ENCODE data around the gene CCSER1. TPM values are rescaled to one million over a fixed set of nuclear protein-coding genes. Genes with fewer than 3 reads are reported as not detected.
A peak's percentile ranks its signal among the peaks of the same experiment; 100 is the strongest.
"Not testable (repeated sequence)": the region's sequence is repeated elsewhere in the genome, so short reads cannot be mapped to it uniquely, and the experiment has no call there.

CCSER1 gene
- total RNA-seq, 1 experiment from 2014 or later, result 0.63 TPM

DNA sequence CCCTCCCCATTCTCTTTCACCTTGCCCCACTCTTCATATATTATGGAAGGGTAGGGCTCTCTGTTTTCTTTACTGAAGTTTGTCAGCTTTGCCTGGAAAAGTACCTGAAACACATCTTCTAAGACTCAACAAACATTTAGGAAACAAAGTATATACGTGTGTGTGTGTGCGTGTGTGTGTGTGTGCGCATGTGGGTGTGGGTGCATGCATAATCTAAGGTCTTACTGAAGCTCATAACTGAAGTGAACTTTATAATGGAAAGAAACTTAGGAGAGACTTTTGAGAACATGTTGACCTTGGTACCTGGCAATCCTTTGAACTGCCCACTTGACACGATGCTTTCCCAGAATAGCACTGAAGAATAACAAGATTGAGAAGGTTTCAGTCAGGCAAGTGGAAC, 1190.2 kb downstream of the CCSER1 start:
- intact Hi-C loops (cut with micrococcal nuclease), result no loop called here
- H3K4me3 Mint-ChIP-seq (ENCODE audit: unreplicated experiment), result no peak overlapping the region
- CTCF ChIA-PET, result interaction anchor here (0.6 kb wide), 1 partner anchor 423 kb away, joined by 3 read pairs; no protein-coding TSS in a partner anchor

DNA sequence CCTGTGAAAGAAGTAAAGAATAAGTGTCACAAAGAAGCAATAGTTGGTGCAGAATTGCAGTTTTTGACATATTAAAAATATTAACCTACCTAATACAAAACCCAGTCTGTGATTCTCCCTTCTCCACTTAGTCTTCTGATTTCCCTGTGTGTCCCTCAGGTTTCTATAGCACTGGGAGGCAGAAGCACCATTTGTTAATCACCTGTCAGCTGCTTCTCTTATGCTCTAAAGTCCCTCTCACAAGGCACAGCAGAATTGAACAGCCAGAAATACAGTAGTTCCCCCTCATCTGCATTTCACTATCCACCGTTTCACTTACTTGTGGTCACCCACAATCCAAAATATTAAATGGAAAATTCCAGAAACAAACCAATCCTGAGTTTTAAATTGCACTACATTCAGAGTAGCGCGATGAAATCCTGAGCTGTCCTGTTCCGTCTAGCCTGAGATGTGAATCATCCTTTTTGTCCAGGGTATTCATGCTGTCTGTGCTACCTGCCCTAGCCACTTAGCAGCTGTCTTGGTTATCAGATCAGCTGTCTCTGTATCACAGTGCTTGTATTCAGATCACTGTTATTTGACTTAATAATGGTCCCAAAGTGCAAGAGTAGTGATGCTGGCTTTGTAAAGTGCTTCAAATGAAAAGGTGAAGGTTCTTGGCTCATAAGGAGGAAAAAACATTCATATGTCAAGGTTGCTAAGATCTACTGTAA, 1192.5 kb downstream of the CCSER1 start:
- no peak overlapping the region for H3K27ac Mint-ChIP-seq (ENCODE audit: low read depth, unreplicated experiment)
- TF ChIP-seq, protein P1, sequence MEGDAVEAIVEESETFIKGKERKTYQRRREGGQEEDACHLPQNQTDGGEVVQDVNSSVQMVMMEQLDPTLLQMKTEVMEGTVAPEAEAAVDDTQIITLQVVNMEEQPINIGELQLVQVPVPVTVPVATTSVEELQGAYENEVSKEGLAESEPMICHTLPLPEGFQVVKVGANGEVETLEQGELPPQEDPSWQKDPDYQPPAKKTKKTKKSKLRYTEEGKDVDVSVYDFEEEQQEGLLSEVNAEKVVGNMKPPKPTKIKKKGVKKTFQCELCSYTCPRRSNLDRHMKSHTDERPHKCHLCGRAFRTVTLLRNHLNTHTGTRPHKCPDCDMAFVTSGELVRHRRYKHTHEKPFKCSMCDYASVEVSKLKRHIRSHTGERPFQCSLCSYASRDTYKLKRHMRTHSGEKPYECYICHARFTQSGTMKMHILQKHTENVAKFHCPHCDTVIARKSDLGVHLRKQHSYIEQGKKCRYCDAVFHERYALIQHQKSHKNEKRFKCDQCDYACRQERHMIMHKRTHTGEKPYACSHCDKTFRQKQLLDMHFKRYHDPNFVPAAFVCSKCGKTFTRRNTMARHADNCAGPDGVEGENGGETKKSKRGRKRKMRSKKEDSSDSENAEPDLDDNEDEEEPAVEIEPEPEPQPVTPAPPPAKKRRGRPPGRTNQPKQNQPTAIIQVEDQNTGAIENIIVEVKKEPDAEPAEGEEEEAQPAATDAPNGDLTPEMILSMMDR (IDR thresholded peaks at IDR 0.05; ENCODE audit: unreplicated experiment), result no peak
- no peaks in the 10 kb centered on the region for H3K9me3 Mint-ChIP-seq (ENCODE audit: unreplicated experiment)
- H3K4me3 Mint-ChIP-seq (ENCODE audit: unreplicated experiment), result no peak overlapping the region
- BruUV-seq (replicated peaks), result no TSS peak
- H3K4me1 Mint-ChIP-seq (ENCODE audit: insufficient read depth, unreplicated experiment), result peaks cover 6% of the 10 kb centered on the region
- H3K36me3 Mint-ChIP-seq (ENCODE audit: insufficient read depth, unreplicated experiment), result no peaks in the 10 kb centered on the region
- ChIA-PET POLR2A (no interaction called here), CTCF (no interaction called here)
- intact Hi-C loops (cut with micrococcal nuclease), result no loop called here
- no peak for DNase-seq (ENCODE audit: unreplicated experiment)
- no peaks in the 10 kb centered on the region for H3K27me3 Mint-ChIP-seq (ENCODE audit: insufficient read depth, unreplicated experiment)

More for the DNA sequence above, 1190.2 kb downstream of the CCSER1 start:
- no TSS peak for BruUV-seq (replicated peaks)
- no peaks in the 10 kb centered on the region for H3K9me3 Mint-ChIP-seq (ENCODE audit: unreplicated experiment)
- no peak overlapping the region for H3K27ac Mint-ChIP-seq (ENCODE audit: low read depth, unreplicated experiment)
- POLR2A ChIA-PET, result no interaction called here
- peaks cover 6% of the 10 kb centered on the region for H3K4me1 Mint-ChIP-seq (ENCODE audit: insufficient read depth, unreplicated experiment)
- no peaks in the 10 kb centered on the region for H3K36me3 Mint-ChIP-seq (ENCODE audit: insufficient read depth, unreplicated experiment)
- H3K27me3 Mint-ChIP-seq (ENCODE audit: insufficient read depth, unreplicated experiment), result no peaks in the 10 kb centered on the region
- TF ChIP-seq, protein P1 (IDR thresholded peaks at IDR 0.05; ENCODE audit: unreplicated experiment), result no peak
- DNase-seq (ENCODE audit: unreplicated experiment), result no peak

DNA sequence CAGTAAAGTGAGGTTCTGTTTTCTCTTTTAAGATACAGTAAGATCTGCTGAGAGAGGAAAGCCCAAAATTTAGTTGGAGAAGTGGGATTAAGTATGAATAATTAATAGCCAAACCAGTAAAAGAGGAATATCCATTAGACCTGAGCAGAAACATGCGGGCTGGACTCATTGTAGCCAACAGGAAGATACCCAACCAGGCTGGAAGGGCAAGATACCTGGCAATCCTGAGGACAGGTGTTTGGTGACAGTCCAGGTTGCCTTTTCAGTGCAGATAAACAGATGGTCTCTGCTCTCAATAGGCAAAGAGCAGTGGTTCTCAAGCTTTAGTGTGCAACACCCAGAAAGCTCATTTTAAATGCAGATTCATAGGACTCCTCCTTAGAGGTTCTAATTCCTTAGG, 1195.8 kb downstream of the CCSER1 start:
- H3K4me3 Mint-ChIP-seq (ENCODE audit: unreplicated experiment), result no peak overlapping the region
- BruUV-seq (replicated peaks), result no TSS peak

DNA sequence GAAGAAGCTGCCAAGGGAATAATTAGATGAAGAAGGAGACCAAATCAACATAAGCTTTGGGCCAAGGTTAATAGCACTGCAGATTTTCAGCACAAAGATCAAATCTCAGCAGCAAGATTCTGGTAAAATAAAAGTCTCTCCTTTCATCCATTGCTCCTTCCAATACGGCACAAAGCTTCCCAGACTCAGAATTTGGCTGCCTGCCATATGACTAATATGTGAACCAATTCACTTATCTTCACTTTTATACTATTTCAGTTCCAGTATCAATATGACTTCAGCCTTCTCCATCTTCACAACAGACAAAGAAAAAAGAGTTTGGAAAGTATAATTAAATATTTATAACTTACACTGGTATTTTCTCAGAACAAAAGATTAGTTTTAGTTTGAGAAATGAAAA, 1198.3 kb downstream of the CCSER1 start:
- ChIA-PET POLR2A (interaction anchor here (0.9 kb wide), 1 partner anchor 12 kb away, joined by 3 read pairs; no protein-coding TSS in a partner anchor), CTCF (no interaction called here)
- Mint-ChIP-seq H3K27me3 (ENCODE audit: insufficient read depth, unreplicated experiment) (no peaks in the 10 kb centered on the region), H3K9me3 (ENCODE audit: unreplicated experiment) (peaks cover 10% of the 10 kb centered on the region), H3K4me3 (ENCODE audit: unreplicated experiment) (no peak overlapping the region), H3K4me1 (ENCODE audit: insufficient read depth, unreplicated experiment) (peaks cover 7% of the 10 kb centered on the region), H3K27ac (ENCODE audit: low read depth, unreplicated experiment) (no peak overlapping the region), H3K36me3 (ENCODE audit: insufficient read depth, unreplicated experiment) (no peaks in the 10 kb centered on the region)
- peak; percentile 75 for DNase-seq (ENCODE audit: unreplicated experiment)
- no TSS peak for BruUV-seq (replicated peaks)
- TF ChIP-seq, protein P1 (IDR thresholded peaks at IDR 0.05; ENCODE audit: unreplicated experiment), result no peak
- intact Hi-C loops (cut with micrococcal nuclease), result no loop called here

More for the DNA sequence above, 1195.8 kb downstream of the CCSER1 start:
- ChIA-PET CTCF (no interaction called here), POLR2A (no interaction called here)
- H3K36me3 Mint-ChIP-seq (ENCODE audit: insufficient read depth, unreplicated experiment), result no peaks in the 10 kb centered on the region
- H3K9me3 Mint-ChIP-seq (ENCODE audit: unreplicated experiment), result peaks cover 6% of the 10 kb centered on the region
- TF ChIP-seq, protein P1 (IDR thresholded peaks at IDR 0.05; ENCODE audit: unreplicated experiment), result no peak
- H3K4me1 Mint-ChIP-seq (ENCODE audit: insufficient read depth, unreplicated experiment), result peaks cover 14% of the 10 kb centered on the region
- intact Hi-C loops (cut with micrococcal nuclease), result no loop called here
- H3K27me3 Mint-ChIP-seq (ENCODE audit: insufficient read depth, unreplicated experiment), result no peaks in the 10 kb centered on the region
- no peak for DNase-seq (ENCODE audit: unreplicated experiment)
- H3K27ac Mint-ChIP-seq (ENCODE audit: low read depth, unreplicated experiment), result no peak overlapping the region

DNA sequence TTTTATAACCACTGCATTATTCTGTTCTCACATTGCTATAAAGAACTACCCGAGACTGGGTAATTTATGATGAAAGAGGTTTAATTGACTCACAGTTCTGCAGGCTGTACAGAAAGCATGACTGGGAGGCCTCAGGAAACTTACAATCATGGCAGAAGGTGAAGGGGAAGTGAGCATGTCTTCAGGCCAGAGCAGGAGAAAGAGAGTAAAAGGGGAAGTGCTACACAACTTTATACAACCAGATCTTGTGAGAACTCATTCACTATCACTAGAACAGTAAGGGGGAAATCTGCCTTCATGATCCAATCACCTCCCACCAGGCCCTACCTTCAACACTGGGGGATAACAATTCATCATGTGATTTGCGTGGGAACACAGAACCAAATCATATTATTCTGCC, 1199.0 kb downstream of the CCSER1 start:
- H3K27me3 Mint-ChIP-seq (ENCODE audit: insufficient read depth, unreplicated experiment); H3K36me3 Mint-ChIP-seq (ENCODE audit: insufficient read depth, unreplicated experiment); BruUV-seq (replicated peaks); H3K4me3 Mint-ChIP-seq (ENCODE audit: unreplicated experiment); intact Hi-C loops (cut with micrococcal nuclease); H3K4me1 Mint-ChIP-seq (ENCODE audit: insufficient read depth, unreplicated experiment); DNase-seq (ENCODE audit: unreplicated experiment): not testable (repeated sequence)
- H3K9me3 Mint-ChIP-seq (ENCODE audit: unreplicated experiment), result peaks cover 10% of the 10 kb centered on the region
- peak overlapping the region; percentile 54 for H3K27ac Mint-ChIP-seq (ENCODE audit: low read depth, unreplicated experiment)
- POLR2A ChIA-PET, result interaction anchor here (0.9 kb wide), 1 partner anchor 11 kb away, joined by 3 read pairs; no protein-coding TSS in a partner anchor
- CTCF ChIA-PET, result interaction anchor here (0.7 kb wide), 1 partner anchor 1166 kb away, joined by 6 read pairs; no protein-coding TSS in a partner anchor

Data from MCF 10A (cell line).